Stimulated activated CD8-positive, alpha-beta memory T cell treated with anti-CD3 and anti-CD28 coated beads, Interleukin-15, amount 100 ng/mL, for 24 hours (primary cell): ENCODE results near the gene TLDC2.

Experiments
- DNase-seq: peaks from one replicate; pipeline ENCODE4 v3.0.0-alpha.2; 2020; ENCODE audit warnings: low read depth

TLDC2 gene

GRCh38 chr20:36850759-36851158 is 25.2 kb upstream of the TLDC2 start:
- DNase-seq, result no peak

GRCh38 chr20:36851490-36851889 is 24.4 kb upstream of the TLDC2 start:
- no peak for DNase-seq

- DNase-seq, result no peak
These were observed 23.8 kb upstream of the TLDC2 start for GRCh38 chr20:36852187-36852586.

DNA sequence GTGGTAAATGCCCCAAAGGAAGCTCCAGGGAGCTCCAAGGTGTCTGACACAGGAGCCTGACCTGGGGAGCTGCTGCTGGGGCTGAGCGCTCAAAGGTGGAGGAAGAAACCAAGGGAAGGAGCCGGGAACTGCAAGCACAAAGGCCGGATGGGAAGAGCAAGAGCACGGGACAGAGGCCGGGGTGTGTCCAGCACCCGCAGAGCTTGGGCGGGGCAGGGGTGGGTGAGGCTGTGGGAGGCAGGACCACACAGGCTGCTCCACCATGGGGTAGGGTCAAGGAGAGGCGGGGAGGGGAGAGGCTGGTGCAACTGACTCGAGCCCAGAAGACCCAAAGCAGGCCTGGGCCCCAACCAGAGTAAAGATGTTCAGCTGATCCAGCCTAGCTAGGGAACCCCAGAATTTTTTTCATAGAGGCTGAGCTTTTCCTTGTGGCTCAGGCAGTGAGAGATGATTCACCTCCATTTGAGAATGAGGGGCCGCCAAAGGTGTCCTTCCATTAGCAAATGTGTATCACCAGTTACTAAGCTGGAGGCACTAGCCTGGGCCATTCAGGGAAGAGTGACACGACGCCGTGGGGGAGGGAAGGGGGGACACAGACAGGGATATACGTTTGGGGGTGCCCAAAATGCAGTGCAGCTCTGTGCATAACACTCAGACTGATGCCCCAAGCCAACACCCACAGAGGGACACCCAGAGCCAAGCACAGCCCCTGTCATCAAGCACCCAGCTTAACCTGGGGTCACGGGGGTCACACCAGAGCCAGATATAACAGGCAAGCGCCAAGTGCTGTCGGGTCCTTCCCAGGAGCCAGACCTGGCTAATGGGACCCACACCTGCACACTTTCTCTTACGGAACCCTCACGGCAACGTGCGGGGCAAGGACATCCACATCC is 21.3 kb upstream of the TLDC2 start:
- no peak for DNase-seq

- no peak for DNase-seq
These were observed 20.7 kb upstream of the TLDC2 start for GRCh38 chr20:36855241-36855657.

DNA sequence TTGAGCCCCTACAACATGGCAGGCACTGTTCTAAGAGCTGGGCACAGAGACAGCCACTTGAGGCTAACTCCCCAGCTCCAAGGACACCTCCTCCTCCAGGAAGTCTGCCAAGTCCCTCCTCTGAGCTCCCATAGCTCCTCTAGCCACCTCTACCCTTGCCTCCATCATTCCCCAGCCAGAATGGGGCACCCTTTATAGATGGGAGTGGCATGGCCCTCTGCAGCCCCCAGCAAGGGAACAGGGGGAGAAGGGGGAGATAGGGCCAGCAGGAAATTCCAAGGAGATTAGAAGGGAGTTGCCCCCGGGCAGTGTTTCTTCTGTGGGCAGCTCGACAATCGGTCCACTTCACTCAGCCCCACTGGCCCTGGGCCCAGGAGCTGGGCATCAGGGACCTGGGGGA is 19.7 kb upstream of the TLDC2 start:
- no peak for DNase-seq

GRCh38 chr20:36856691-36857635 is 19.0 kb upstream of the TLDC2 start:
- DNase-seq, result no peak

- no peak for DNase-seq
These were observed 16.7 kb upstream of the TLDC2 start for GRCh38 chr20:36859282-36859555.

- no peak for DNase-seq
These were observed 16.1 kb upstream of the TLDC2 start for GRCh38 chr20:36859700-36860330.

GRCh38 chr20:36860339-36860738 is 15.6 kb upstream of the TLDC2 start:
- no peak for DNase-seq

DNA sequence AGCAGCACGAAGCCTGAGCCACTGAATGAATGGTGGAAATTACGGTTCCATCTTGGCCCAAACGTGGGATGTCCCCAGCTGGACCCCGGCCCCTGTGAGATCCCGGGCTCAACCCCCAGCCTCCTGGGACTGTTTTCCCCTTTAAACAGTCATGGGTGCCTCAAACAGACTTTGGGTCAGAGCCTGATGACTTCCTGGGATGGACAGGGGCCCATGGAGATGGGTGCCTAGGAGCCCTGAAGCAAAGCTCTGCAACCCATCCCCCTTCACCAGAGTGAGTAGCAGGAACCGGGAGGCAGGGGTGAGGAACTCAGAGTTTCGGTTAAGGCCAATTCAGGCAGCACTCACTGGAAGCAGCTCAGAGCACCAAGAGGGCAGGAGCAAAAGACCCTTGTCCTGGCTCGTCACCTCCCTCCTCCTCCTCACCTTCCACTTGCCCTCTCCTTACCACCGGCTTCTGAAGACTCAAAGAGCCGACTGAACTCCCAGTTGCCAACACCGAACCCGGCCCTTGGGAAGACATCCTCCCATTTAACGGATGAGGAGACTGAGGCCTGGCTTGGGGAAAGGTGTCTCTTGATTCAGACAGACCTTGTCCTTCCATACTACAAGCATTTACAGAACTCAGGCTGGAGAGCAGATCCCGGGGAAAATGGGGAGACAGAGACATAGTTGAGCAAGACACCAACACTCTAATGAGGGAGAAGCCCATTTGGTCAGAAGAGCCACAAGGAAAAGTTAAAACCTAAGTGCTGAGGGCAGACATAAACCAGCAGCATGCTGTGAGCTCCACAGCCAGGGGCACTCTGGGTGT is 14.9 kb upstream of the TLDC2 start:
- no peak for DNase-seq

DNA sequence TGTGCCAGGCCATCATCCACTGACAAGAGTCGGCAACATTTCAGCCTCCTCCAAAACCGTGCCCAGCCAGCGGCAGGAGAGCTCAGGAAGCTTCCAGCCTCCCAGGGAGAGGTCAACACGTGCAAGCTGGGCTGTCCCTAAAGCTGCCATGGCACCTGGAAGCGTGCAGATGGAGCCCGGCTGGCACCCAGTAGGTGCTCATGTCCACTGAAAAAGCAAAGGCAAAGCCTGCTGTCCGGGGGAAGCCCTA is 14.4 kb upstream of the TLDC2 start:
- DNase-seq, result no peak

GRCh38 chr20:36861875-36862801 is 13.8 kb upstream of the TLDC2 start:
- no peak for DNase-seq

DNA sequence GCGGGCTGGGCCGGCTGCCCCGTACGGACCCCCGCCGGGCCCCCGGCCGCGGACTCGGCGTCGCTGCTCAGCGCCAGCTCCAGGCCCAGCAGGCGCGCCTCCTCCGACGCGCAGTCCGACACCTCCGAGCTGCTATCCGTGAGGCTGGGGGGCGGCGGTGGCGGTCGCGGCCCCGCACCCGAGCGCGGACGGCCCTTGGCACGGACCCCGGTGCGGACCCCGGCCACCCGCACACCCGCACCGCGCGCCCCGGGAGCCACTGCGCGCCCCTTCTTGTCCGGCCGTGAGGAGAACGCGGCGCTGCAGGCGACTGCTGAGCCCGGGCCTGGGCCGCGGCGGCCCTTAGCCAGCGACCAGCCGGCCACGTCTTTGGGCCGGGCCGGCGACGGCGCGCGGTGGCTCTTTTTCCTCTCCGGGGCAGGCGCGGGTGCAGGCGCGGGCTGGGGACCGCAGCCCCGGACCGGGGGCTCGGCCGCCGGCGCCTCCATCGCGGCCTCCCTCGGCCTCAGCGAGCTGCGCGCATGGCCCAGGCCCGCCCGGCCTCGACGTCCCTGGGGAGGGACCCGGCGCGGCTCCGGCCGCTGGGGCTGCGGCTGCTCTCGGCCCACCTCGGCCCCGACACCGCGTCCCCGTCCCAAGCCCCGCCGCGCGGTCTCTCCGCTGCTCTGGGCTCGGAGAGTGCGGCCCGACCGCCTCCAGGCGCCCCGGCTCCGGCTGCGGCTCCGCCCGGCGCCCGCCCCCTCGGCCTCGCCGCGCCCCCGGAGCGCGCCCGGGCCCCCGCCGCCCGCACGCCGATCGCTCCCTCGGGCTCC is 12.9 kb upstream of the TLDC2 start:
- no peak for DNase-seq

- no peak for DNase-seq
These were observed 10.7 kb upstream of the TLDC2 start for GRCh38 chr20:36865076-36865860.

DNA sequence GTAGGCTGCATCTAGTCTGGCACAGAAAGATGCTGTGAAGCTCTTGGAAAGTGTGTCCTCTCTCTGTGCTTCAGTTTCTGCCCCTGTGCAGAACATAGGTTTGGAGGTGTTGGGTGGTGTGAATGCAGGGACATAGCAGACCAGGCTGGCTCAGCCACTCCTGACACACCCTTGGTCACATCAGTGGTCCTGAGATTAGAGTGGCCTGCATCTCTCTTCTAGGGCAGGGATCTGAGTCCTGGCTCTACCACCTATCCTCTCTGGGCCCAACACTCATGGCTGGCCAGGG is 10.1 kb upstream of the TLDC2 start:
- no peak for DNase-seq

DNA sequence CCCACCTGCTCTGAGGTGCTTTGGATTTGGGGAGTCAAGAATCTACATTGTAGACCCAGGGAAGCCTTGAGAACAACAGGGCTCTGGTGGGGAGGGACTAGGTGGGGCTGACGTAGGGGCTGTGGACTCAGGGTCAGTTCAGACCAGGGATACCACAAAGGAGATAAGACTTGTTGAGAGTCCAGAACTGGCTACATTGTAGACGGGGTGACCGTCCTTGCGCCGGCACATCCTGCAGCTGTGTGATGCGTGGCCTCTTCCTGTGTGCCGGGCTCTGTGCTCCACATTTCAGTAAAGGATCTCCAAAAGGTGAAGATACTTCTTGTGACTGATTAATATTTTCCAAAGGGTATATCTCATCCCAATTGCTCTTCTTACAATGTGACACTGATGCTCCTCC is 9.8 kb upstream of the TLDC2 start:
- no peak for DNase-seq

DNA sequence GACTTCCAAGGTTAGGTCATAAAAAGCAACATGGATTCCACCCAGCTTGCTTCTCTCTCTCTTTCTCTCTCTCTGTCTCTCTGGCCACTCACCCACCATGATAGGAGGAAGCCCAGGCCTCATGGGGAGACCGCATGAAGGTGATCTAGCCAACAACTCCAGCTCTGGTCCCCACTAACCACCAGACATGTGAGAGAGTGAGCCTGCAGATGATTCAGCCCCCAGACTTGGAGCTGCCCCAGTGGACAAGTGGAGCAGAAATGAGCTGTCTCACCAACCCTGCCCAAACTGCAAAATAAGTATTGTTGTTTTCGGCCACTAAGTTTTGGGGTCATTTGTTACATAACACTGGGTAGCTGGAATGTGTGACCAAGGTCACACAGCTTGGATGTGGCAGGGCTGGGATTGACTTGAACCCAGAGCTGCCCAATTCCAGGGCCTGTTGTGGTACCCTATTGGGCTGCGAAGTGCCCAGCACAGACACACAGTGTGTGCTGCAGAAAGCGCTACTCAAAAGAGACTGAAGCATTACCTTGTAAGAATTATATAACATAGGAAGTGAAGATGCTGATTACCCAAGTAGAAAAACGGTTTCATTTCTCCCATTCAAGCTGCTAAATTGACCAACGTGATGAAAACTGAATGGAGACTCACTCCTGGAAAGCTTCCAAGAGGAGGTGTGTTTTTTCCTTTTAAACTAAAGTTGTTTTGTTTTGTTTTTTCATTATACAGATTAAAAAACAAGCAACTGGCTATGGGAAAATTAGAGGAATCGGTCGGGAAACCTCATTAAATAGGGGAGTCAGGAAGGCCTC is 9.1 kb upstream of the TLDC2 start:
- no peak for DNase-seq
